ENCODE measurements around the gene LRRC32.

DNA sequence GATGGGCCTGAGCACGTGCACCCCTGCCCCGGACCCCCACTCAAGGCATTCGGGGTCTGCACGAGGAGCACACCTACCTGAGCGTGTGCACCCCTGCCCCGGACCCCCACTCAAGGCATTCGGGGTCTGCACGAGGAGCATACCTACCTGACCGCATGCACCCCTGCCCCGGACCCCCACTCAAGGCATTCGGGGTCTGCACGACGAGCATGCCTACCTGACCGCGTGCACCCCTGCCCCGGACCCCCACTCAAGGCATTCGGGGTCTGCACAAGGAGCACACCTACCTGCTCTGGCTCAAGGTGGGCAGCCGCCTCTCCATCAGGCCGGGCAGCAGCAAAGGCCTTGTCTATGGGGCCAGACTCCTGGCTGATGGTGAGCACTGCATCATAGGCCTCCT, 48.7 kb upstream of the LRRC32 start:
- TF ChIP-seq POLR2AphosphoS5 (IDR thresholded peaks at IDR 0.05) (no peak), CTCF (IDR thresholded peaks at IDR 0.05) (no peak), POLR2A (IDR thresholded peaks at IDR 0.05) (no peak), EP300 (IDR thresholded peaks at IDR 0.05) (no peak)
